GM23338 (cell line): ENCODE results near the gene YIPF1. TPM values are rescaled to one million over a fixed set of nuclear protein-coding genes. Genes with fewer than 3 reads are reported as not detected.

Experiments
- ATAC-seq: fragments of 200-7000 bp; cut with Tn5 transposase; 3 replicates; pipeline ENCODE4 v1.9.1; 2020
- DNase-seq: peaks from one replicate; pipeline ENCODE4 v3.0.0-alpha.2; 2015; ENCODE audit warnings: low spot score
- H2AFZ ChIP-seq: fragments of 200-600 bp; sonication (generic); 2 replicates; pipeline ENCODE4 v1.8.0; 2016; ENCODE audit warnings: antibody characterized with exemption, mild to moderate bottlenecking, moderate library complexity
- H3F3A ChIP-seq: fragments of 200-600 bp; sonication (generic); replicated peaks from 2 replicates; pipeline ENCODE4 v1.8.0; 2017; ENCODE audit warnings: antibody characterized with exemption, mixed run types, low read depth
- H3K27ac ChIP-seq: fragments of 200-600 bp; sonication (generic); 2 replicates; pipeline ENCODE4 v1.6.1; 2016; ENCODE audit warnings: low read depth
- H3K27me3 ChIP-seq: fragments of 200-600 bp; sonication (generic); 2 replicates; pipeline ENCODE4 v1.8.0; 2016; ENCODE audit warnings: mild to moderate bottlenecking, mixed run types, moderate library complexity; ENCODE audit not compliant: insufficient read depth
- H3K36me3 ChIP-seq: fragments of 200-600 bp; sonication (generic); 2 replicates; pipeline ENCODE4 v1.8.0; 2016; ENCODE audit warnings: mild to moderate bottlenecking; ENCODE audit not compliant: insufficient read depth
- H3K4me1 ChIP-seq: fragments of 200-600 bp; sonication (generic); 2 replicates; pipeline ENCODE4 v1.8.0; 2016; ENCODE audit warnings: mild to moderate bottlenecking, moderate library complexity; ENCODE audit not compliant: insufficient read depth
- H3K4me2 ChIP-seq: fragments of 200-600 bp; sonication (generic); 2 replicates; pipeline ENCODE4 v1.7.1; 2017; ENCODE audit warnings: mixed run types
- H3K4me3 ChIP-seq: fragments of 200-600 bp; sonication (generic); 2 replicates; pipeline ENCODE4 v1.6.1; 2016; ENCODE audit warnings: mixed run types
- H3K79me2 ChIP-seq: fragments of 200-600 bp; sonication (generic); replicated peaks from 2 replicates; pipeline ENCODE4 v1.8.0; 2017; ENCODE audit warnings: mild to moderate bottlenecking; ENCODE audit not compliant: insufficient read depth
- H3K9me2 ChIP-seq: fragments of 200-600 bp; sonication (generic); 2 replicates; pipeline ENCODE4 v1.8.0; 2017; ENCODE audit not compliant: insufficient read depth
- H4K20me1 ChIP-seq: fragments of 200-600 bp; sonication (generic); replicated peaks from 2 replicates; pipeline ENCODE4 v1.8.0; 2017; ENCODE audit warnings: mild to moderate bottlenecking; ENCODE audit not compliant: insufficient read depth
- H3K27ac Mint-ChIP-seq: 2 replicates; pipeline ENCODE4 v1.8.0; 2020; ENCODE audit warnings: inconsistent platforms, mild to moderate bottlenecking, moderate library complexity, mixed read lengths
- H3K27me3 Mint-ChIP-seq: 3 replicates; pipeline ENCODE4 v1.8.0; 2022; ENCODE audit warnings: low read depth, mild to moderate bottlenecking, moderate library complexity, mixed read lengths, inconsistent platforms; ENCODE audit not compliant: insufficient read depth, poor library complexity
- H3K36me3 Mint-ChIP-seq: 3 replicates; pipeline ENCODE4 v1.8.0; 2021; ENCODE audit warnings: low read depth, mild to moderate bottlenecking, inconsistent platforms, moderate library complexity, mixed read lengths
- H3K4me1 Mint-ChIP-seq: 3 replicates; pipeline ENCODE4 v1.8.0; 2020; ENCODE audit warnings: mild to moderate bottlenecking, inconsistent platforms, mixed read lengths
- H3K4me3 Mint-ChIP-seq: 3 replicates; pipeline ENCODE4 v1.8.0; 2021; ENCODE audit warnings: moderate library complexity, mild to moderate bottlenecking, inconsistent platforms, mixed read lengths
- H3K9me3 Mint-ChIP-seq: 3 replicates; pipeline ENCODE4 v1.8.0; 2020; ENCODE audit warnings: moderate library complexity, mild to moderate bottlenecking, inconsistent platforms, mixed read lengths
- CREB1 ChIP-seq: fragments of 250-450 bp; sonication (Bioruptor Pico); IDR thresholded peaks from 2 replicates; pipeline ENCODE4 v1.5.0; 2020; ENCODE audit warnings: low read depth, mild to moderate bottlenecking, moderate library complexity
- EZH2phosphoT487 ChIP-seq: fragments of 200-600 bp; sonication (generic); IDR thresholded peaks from one replicate; pipeline ENCODE4 v1.8.1; 2018; ENCODE audit warnings: antibody characterized with exemption; ENCODE audit not compliant: unreplicated experiment
- JUNB ChIP-seq: IDR thresholded peaks from one replicate; pipeline ENCODE4 v1.6.1; 2016; ENCODE audit warnings: antibody characterized with exemption; ENCODE audit not compliant: unreplicated experiment
- NANOG ChIP-seq: IDR thresholded peaks from 2 replicates; pipeline ENCODE4 v1.6.1; 2016; ENCODE audit warnings: antibody characterized with exemption, borderline replicate concordance
- POLR2AphosphoS5 ChIP-seq: IDR thresholded peaks from 2 replicates; pipeline ENCODE4 v1.6.1; 2016; ENCODE audit warnings: antibody characterized with exemption, low read depth
- STAT1 ChIP-seq: IDR thresholded peaks from one replicate; pipeline ENCODE4 v1.6.1; 2016; ENCODE audit warnings: antibody characterized with exemption; ENCODE audit not compliant: unreplicated experiment
- ZNF114 ChIP-seq: fragments of 250-450 bp; sonication (Bioruptor Pico); IDR thresholded peaks from 2 replicates; pipeline ENCODE4 v1.5.0; 2020; ENCODE audit warnings: mild to moderate bottlenecking, moderate library complexity
- ZNF331 ChIP-seq: fragments of 250-450 bp; sonication (Bioruptor Pico); IDR thresholded peaks from 2 replicates; pipeline ENCODE4 v1.5.0; 2020; ENCODE audit warnings: low read depth, mild to moderate bottlenecking, moderate library complexity
- polyA plus RNA-seq: library from polyadenylated mRNA; unstranded; fragments of >200 nt; fragmentation: Nextera tagmentation; extraction: Ambion mirVana; gene quantifications from 2 replicates; pipeline ENCODE4 v1.2.1, GENCODE V29; 2016
- total RNA-seq: library from RNA; depleted of rRNA; stranded (reverse); fragments of >200 nt; shearing (Covaris generic); gene quantifications from 2 replicates; pipeline ENCODE4 v1.2.3, GENCODE V29; 2014
- TF ChIP-seq, protein P1 (sequence below), 2 experiments: fragments of 200-600 bp in 1 of 2; sonication (generic) in 1 of 2; conservative IDR thresholded peaks; 2 replicates each; pipeline versions ENCODE4 v1.5.1 to v1.6.1; 2016 to 2017; ENCODE audit warnings: antibody characterized with exemption in 2 of 2, low read depth in 2 of 2, mild to moderate bottlenecking in 2 of 2, moderate library complexity in 1 of 2
- TF ChIP-seq, protein P2 (sequence below): fragments of 250-450 bp; sonication (Bioruptor Pico); IDR thresholded peaks from 2 replicates; pipeline ENCODE4 v1.5.0; 2020; ENCODE audit warnings: mild to moderate bottlenecking, moderate library complexity
- TF ChIP-seq, protein P3 (sequence below): IDR thresholded peaks from one replicate; pipeline ENCODE4 v1.6.1; 2018; ENCODE audit warnings: antibody characterized with exemption; ENCODE audit not compliant: unreplicated experiment
- TF ChIP-seq, protein P4 (sequence below): IDR thresholded peaks from 2 replicates; pipeline ENCODE4 v1.6.1; 2016; ENCODE audit warnings: antibody characterized with exemption

The YIPF1 gene
- total and polyA plus RNA-seq, 2 experiments from 2014 or later, result 14.1 to 24.0 TPM

DNA sequence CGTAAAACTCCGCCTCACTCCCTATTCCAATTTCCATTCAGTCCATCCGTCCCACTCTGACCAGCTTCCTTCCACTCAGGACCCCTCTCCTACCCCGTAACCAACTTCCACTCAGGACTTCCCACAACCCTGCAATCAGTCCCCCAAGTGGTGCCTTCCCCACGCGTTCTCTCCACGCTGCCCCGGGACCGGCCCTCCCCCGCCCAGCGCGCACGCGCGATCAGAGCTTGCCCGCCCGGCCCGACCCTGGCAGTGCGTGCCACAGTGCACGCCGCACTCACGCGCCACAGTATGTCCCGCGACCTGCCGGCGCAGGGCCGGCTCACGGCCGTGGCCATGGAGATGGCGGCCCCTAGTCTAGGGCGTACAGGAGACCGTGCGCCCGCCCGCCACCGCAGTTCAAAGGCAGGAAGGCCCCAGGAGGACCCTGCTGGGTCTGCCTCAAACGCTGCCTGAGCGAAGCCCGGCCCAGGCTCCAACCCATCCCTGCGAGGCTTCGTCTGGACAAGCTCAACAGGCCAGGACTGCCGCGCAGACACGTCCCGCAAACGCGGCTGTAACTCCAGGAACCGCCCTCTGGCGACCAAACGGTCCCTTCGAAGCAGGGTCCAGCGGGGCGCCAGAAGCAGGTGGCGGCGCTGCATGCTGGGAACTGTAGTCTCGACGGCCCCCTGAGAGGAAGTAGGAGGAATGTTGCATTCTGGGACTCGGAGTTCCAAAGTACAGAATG lies 51.5 kb downstream of the YIPF1 start, which contains the start of gene NDC1:
Gene NDC1 (minus strand): TSS at position 373 of the 730 bp plus-strand sequence. CDS start 35 bp downstream, at position 338.
- Mint-ChIP-seq H3K4me3 (peak within 1 kb of the TSS; percentile 96), H3K36me3 (peaks cover 19% of the 10 kb centered on the region), H3K4me1 (peaks cover 9% of the 10 kb centered on the region), H3K27ac (peak within 1 kb of the TSS; percentile 98), H3K27me3 (no peaks in the 10 kb centered on the region), H3K9me3 (peaks cover 18% of the 10 kb centered on the region)
- Histone ChIP-seq H3K27ac (peak within 1 kb of the TSS; percentile 91), H3F3A (no peaks in the 10 kb centered on the region), H3K9me2 (no peaks in the 10 kb centered on the region), H3K79me2 (peaks cover 49% of the 10 kb centered on the region), H2AFZ (peak within 1 kb of the TSS; percentile 89), H4K20me1 (peaks cover 18% of the 10 kb centered on the region; the same call in 1 of the 2 replicates), H3K4me3 (peak within 1 kb of the TSS; percentile 90), H3K4me1 (0 out of 2 replicates have a peak, but pooled peaks cover 6% of the 10 kb centered on the region), H3K36me3 (no peaks in the 10 kb centered on the region), H3K27me3 (no peaks in the 10 kb centered on the region), H3K4me2 (peak within 1 kb of the TSS; percentile 93)
- DNase-seq (peak; percentile 99), ATAC-seq (peak; percentile 97)
- TF ChIP-seq ZNF114 (CRISPR knock-in tag) (0 out of 2 replicates have a peak, but pooled peaks have one; percentile 82), EZH2phosphoT487 (no peak), POLR2AphosphoS5 (peak; percentile 89), ZNF331 (CRISPR knock-in tag) (0 out of 2 replicates have a peak, but pooled peaks have one; percentile 19), NANOG (0 out of 2 replicates have a peak, but pooled peaks have one; percentile 6), JUNB (no peak), CREB1 (CRISPR knock-in tag) (peak; percentile 69; the same call in 1 of the 2 replicates), STAT1 (no peak)
- TF ChIP-seq, protein P1, sequence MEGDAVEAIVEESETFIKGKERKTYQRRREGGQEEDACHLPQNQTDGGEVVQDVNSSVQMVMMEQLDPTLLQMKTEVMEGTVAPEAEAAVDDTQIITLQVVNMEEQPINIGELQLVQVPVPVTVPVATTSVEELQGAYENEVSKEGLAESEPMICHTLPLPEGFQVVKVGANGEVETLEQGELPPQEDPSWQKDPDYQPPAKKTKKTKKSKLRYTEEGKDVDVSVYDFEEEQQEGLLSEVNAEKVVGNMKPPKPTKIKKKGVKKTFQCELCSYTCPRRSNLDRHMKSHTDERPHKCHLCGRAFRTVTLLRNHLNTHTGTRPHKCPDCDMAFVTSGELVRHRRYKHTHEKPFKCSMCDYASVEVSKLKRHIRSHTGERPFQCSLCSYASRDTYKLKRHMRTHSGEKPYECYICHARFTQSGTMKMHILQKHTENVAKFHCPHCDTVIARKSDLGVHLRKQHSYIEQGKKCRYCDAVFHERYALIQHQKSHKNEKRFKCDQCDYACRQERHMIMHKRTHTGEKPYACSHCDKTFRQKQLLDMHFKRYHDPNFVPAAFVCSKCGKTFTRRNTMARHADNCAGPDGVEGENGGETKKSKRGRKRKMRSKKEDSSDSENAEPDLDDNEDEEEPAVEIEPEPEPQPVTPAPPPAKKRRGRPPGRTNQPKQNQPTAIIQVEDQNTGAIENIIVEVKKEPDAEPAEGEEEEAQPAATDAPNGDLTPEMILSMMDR (conservative IDR thresholded peaks at IDR 0.05; ENCODE audit: low read depth in 2 of 2), result peak in 1 of 2 experiments; percentile 27; a peak in 1 of 4 replicates
- TF ChIP-seq, protein P2, sequence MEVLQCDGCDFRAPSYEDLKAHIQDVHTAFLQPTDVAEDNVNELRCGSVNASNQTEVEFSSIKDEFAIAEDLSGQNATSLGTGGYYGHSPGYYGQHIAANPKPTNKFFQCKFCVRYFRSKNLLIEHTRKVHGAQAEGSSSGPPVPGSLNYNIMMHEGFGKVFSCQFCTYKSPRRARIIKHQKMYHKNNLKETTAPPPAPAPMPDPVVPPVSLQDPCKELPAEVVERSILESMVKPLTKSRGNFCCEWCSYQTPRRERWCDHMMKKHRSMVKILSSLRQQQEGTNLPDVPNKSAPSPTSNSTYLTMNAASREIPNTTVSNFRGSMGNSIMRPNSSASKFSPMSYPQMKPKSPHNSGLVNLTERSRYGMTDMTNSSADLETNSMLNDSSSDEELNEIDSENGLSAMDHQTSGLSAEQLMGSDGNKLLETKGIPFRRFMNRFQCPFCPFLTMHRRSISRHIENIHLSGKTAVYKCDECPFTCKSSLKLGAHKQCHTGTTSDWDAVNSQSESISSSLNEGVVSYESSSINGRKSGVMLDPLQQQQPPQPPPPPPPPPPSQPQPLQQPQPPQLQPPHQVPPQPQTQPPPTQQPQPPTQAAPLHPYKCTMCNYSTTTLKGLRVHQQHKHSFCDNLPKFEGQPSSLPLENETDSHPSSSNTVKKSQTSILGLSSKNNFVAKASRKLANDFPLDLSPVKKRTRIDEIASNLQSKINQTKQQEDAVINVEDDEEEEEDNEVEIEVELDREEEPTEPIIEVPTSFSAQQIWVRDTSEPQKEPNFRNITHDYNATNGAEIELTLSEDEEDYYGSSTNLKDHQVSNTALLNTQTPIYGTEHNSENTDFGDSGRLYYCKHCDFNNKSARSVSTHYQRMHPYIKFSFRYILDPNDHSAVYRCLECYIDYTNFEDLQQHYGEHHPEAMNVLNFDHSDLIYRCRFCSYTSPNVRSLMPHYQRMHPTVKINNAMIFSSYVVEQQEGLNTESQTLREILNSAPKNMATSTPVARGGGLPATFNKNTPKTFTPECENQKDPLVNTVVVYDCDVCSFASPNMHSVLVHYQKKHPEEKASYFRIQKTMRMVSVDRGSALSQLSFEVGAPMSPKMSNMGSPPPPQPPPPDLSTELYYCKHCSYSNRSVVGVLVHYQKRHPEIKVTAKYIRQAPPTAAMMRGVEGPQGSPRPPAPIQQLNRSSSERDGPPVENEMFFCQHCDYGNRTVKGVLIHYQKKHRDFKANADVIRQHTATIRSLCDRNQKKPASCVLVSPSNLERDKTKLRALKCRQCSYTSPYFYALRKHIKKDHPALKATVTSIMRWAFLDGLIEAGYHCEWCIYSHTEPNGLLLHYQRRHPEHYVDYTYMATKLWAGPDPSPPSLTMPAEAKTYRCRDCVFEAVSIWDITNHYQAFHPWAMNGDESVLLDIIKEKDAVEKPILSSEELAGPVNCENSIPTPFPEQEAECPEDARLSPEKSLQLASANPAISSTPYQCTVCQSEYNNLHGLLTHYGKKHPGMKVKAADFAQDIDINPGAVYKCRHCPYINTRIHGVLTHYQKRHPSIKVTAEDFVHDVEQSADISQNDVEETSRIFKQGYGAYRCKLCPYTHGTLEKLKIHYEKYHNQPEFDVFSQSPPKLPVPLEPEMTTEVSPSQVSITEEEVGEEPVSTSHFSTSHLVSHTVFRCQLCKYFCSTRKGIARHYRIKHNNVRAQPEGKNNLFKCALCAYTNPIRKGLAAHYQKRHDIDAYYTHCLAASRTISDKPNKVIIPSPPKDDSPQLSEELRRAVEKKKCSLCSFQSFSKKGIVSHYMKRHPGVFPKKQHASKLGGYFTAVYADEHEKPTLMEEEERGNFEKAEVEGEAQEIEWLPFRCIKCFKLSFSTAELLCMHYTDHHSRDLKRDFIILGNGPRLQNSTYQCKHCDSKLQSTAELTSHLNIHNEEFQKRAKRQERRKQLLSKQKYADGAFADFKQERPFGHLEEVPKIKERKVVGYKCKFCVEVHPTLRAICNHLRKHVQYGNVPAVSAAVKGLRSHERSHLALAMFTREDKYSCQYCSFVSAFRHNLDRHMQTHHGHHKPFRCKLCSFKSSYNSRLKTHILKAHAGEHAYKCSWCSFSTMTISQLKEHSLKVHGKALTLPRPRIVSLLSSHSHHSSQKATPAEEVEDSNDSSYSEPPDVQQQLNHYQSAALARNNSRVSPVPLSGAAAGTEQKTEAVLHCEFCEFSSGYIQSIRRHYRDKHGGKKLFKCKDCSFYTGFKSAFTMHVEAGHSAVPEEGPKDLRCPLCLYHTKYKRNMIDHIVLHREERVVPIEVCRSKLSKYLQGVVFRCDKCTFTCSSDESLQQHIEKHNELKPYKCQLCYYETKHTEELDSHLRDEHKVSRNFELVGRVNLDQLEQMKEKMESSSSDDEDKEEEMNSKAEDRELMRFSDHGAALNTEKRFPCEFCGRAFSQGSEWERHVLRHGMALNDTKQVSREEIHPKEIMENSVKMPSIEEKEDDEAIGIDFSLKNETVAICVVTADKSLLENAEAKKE (CRISPR knock-in tag), result no peak
- TF ChIP-seq, protein P3, sequence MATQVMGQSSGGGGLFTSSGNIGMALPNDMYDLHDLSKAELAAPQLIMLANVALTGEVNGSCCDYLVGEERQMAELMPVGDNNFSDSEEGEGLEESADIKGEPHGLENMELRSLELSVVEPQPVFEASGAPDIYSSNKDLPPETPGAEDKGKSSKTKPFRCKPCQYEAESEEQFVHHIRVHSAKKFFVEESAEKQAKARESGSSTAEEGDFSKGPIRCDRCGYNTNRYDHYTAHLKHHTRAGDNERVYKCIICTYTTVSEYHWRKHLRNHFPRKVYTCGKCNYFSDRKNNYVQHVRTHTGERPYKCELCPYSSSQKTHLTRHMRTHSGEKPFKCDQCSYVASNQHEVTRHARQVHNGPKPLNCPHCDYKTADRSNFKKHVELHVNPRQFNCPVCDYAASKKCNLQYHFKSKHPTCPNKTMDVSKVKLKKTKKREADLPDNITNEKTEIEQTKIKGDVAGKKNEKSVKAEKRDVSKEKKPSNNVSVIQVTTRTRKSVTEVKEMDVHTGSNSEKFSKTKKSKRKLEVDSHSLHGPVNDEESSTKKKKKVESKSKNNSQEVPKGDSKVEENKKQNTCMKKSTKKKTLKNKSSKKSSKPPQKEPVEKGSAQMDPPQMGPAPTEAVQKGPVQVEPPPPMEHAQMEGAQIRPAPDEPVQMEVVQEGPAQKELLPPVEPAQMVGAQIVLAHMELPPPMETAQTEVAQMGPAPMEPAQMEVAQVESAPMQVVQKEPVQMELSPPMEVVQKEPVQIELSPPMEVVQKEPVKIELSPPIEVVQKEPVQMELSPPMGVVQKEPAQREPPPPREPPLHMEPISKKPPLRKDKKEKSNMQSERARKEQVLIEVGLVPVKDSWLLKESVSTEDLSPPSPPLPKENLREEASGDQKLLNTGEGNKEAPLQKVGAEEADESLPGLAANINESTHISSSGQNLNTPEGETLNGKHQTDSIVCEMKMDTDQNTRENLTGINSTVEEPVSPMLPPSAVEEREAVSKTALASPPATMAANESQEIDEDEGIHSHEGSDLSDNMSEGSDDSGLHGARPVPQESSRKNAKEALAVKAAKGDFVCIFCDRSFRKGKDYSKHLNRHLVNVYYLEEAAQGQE, result no peak
- TF ChIP-seq, protein P4, sequence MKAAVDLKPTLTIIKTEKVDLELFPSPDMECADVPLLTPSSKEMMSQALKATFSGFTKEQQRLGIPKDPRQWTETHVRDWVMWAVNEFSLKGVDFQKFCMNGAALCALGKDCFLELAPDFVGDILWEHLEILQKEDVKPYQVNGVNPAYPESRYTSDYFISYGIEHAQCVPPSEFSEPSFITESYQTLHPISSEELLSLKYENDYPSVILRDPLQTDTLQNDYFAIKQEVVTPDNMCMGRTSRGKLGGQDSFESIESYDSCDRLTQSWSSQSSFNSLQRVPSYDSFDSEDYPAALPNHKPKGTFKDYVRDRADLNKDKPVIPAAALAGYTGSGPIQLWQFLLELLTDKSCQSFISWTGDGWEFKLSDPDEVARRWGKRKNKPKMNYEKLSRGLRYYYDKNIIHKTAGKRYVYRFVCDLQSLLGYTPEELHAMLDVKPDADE, result peak; percentile 100
